NCI-H345 treated with DMSO at 0.1 percent for 48 hours (cell line): ENCODE results near the gene PIWIL4.
"Not testable (repeated sequence)": the region's sequence is repeated elsewhere in the genome, so short reads cannot be mapped to it uniquely, and the experiment has no call there.

Experiments
- DNase-seq: peaks from one replicate; lab custom pipeline; 2025; ENCODE audit not compliant: unreplicated experiment; lab: John Stamatoyannopoulos, UW

Gene PIWIL4

GRCh38 chr11:94546886-94547285, 20.3 kb upstream of the PIWIL4 start:
- no peak for DNase-seq

DNA sequence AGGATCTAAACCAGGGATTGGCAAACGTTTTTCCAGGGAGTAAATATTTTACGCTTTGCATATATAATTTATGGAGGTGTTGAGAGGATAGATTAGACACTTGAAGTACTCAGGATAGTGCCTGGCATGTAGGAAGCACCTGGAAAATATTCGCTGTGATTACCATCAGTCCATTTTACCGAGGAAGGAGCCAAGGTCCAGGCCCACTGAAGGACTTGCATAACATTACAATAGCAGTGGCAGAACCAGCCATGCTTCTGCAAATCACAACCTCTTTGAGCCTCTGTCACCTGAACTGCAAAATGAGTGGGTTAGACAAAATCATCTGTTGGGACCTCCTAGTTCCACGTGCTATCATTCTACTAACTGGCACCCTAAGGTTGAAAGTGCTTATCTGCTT, 18.0 kb upstream of the PIWIL4 start:
- DNase-seq = no peak

DNA sequence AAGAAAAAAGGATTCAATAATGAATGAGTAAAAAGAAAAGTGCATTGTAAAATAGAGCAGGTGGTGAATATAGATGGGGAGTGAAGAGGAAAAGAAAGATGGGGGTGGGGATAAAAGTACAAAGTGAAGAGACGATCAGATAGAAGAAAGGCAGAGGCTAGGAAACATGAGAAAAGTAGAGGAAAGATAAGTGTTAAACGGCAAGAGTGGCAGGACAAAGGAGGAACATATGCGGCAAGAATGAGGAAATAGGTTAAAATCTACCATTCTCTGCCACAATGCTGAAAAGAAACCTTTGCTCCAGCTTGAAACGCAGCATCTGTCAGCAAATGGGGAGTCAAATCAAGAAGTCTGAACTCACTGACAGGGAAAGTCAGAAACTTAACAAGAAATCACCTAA, 16.7 kb upstream of the PIWIL4 start:
- no peak for DNase-seq

DNA sequence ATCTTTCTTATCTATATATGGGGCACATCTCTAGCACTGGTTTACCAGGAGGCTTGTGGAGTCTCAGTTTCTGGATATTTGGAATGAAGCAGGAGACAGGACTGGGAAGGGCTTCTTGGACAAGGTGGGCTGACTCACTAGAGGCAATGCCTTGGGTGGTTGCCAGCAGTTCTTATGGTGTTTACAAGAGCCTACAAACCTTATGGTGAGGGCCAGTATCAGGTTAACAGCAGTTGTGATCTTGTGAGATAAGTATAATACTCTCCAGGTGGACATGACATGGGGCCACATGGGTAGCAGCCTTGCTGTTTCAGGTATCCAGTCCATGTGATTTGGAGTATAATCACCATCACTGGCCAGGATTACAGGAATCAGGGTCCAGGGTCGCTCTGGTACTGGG, 13.2 kb upstream of the PIWIL4 start:
- DNase-seq = no peak

DNA sequence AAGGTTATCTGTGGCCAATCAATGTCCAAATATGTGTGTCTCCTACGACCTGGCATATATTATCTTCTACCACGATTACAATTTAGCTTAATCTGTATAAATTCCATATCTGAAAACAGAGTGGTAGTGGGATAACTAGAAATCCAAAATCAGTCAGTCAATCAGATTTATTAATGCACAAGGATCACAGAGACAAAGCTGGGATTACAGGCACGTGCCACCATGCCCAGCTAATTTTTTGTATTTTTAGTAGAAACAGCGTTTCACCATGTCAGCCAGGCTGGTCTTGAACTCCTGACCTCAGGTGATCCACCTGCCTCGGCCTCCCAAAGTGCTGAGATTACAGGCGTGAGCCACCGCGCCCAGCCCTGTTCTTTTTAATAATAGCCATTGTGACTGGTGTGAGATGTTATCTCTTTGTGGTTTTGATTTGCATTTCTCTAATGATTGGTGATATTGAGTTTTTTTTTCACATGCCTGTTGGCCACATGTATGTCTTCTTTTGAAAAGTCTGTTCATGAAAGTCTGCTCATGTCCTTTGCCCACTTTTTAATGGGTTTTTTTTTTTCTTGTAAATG, 11.3 kb upstream of the PIWIL4 start:
- DNase-seq = not testable (repeated sequence)

- no peak for DNase-seq
These were observed 9.7 kb upstream of the PIWIL4 start for GRCh38 chr11:94557421-94557820.

DNA sequence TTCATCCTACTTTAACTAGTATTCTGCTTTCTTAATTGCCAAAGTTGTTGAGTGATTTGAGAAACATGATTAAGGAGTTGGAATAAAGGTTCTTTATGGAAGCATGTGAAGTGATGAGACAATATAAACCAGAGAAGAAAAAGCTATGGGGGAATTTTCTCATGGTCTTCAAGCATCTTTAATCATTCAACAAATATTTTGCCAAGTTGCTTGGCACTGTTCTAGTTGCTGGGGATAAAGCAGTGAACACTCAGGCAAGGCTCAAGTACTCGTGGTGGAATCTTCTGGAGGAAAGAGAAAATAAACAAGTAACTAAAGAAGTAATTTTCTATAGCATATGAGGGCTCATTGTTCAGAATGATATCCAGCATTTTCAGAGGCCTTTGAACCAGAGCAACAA, 9.2 kb upstream of the PIWIL4 start:
- DNase-seq = no peak

GRCh38 chr11:94558468-94558867, 8.7 kb upstream of the PIWIL4 start:
- DNase-seq = no peak

- DNase-seq = no peak
These were observed 8.2 kb upstream of the PIWIL4 start for GRCh38 chr11:94558932-94559331.

DNA sequence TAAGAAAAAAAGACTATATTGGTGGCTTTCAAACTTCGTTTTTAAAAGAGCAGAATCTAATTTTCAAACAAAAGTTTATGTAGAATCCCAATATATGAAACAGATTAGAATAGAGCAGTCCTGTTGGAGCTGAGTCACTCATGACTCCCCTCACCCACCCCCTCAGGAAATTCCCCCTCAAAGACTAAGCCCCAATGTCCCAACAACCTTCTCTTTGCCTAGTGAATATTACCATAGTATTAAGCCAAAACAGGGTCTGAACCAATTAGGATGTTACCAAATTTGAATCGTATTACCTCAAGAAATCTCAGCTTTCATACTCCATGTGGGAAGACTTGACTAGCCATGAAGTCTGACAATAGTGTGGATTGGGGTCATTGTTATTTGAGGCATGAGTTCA, 7.8 kb upstream of the PIWIL4 start:
- no peak for DNase-seq

DNA sequence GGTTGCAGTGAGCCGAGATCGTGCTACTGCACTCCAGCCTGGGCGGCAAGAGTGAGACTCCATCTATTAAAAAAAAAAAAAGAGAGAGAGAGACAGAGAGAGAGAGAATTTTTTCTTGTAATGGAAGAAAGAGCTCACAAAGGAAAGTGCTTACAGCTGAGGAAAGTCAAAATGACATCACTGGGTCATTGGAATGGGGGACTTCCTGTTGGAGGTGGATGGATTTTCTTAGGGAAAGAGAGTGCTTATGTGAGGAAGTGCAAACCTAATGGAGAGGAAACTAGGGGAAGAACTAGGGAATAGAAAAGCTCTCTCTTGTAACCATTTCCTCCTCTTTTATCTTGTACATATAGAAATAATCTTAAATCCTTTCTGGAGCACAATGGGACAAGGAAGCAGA, 6.3 kb upstream of the PIWIL4 start:
- no peak for DNase-seq

DNA sequence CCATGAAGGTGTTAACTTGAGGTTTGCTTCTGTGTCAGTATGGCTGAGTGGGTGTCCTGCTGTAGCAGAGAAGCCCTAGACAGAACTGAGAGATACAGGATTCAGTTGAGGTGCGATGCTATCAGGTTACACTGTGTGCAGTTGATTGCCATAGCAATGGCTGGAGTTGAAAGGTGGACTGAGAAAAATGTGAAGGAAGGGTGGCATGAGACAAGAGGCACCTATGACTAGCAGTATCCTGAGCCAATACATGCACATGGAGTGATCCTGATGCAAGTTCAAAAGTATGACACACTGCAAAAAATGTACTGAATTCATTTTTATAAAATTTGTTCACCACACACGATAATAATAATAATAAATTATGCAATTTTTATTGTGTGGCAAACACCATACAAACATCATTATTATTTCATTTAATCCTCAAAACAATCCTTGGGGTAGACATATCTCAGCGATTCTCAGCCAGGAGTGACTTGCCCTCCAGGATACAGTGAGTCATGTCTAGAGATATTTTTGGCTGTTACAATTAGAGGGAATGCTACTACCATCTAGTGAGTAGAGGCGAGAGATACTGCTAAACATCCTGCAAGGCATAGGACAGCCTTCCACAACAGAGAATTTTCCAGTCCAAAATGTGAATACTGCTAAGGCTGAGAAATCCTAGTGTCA, 3.9 kb upstream of the PIWIL4 start:
- no peak for DNase-seq

GRCh38 chr11:94563848-94564467, 3.2 kb upstream of the PIWIL4 start:
- no peak for DNase-seq

- no peak for DNase-seq
These were observed 1.0 kb downstream of the PIWIL4 start for GRCh38 chr11:94568200-94568599.

- no peak for DNase-seq
These were observed 1.5 kb downstream of the PIWIL4 start for GRCh38 chr11:94568717-94569116.

GRCh38 chr11:94572975-94573374, 5.8 kb downstream of the PIWIL4 start:
- not testable (repeated sequence) for DNase-seq

DNA sequence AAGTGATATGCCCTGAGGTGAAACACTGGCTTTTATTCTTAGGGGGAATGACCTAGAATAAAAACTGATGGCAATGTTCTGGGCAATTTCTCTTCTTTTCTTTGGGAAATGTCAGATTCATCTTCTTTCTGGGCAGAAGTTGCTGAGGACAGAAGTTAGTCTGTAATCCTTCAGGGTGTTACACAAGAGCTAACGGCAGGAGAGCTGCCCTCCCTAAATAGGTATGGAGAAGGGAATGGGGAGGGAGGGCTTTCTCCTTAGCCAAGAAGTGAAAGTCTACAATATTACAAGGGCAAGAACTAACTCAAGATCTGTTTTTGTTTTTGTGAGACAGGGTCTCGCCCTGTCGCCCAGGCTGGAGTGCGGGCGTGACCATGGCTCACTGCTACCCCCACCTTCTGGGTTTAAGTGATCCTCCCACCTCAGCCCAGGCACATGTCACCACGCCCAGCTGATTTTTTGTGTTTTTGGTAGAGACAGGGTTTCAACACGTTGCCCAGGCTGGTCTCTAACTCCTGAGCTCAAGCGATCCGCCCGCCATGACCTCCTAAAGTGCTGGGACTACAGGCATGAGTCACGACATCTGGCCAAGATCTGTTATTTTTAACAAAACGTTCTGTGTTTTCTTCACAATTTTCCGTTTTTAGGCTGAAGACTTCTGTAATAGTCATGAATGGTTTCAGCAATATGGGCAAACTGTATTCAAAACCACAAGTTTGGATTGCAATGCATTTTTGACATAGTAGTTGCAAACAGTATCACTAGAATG, 7.2 kb downstream of the PIWIL4 start:
- DNase-seq = no peak

DNA sequence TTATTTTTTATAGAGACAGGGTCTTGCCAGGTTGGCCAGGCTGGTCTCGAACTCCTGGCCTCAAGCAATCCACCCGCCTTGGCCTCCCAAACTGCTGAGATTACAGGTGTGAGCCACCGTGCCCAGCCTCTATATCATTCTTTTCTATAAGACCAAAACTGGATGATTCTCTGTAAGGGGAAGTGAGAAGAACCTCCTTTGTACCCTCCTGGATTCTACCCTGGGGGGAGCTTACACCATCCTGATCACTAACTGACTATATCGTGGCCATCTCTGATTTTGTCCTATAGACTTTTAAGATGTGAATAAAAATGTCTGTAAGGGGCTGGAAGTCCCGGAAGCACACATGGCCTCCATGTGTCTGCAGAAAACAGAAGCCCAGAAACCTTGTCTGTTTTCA, 9.1 kb downstream of the PIWIL4 start:
- DNase-seq = no peak

GRCh38 chr11:94577841-94578240, 10.7 kb downstream of the PIWIL4 start:
- no peak for DNase-seq

- no peak for DNase-seq
These were observed 14.8 kb downstream of the PIWIL4 start for GRCh38 chr11:94581926-94582325.

DNA sequence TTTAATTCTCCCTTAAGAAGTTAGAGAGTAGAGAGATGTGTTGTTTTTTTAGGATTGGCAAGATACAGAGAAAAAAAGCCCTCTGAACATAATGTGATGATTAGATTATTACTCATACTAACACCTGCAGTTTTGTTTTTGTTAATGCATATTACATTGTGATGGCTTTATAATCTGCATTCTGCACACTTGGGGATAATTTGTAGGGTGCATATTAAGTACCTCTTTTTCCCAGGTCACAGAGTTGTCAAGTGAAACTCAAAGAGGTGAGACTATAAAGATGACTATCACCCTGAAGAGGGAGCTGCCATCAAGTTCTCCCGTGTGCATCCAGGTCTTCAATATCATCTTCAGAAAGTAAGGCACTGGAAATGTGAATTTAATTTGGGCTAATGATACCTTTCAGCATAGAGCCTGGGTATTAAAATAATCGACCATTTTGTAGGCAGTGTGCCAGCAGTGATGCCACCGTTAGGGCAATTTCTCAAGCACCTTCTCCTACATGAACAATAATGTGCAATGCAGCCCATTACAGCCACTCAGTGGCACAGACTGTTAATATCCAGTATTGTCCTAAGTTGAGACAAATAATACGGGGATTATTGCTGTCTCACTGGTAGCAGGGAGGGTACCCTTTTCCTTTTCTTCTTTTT, 16.2 kb downstream of the PIWIL4 start:
- no peak for DNase-seq
